ENCODE data around the gene LPCAT1.

LPCAT1 gene

GRCh38 chr5:1453613-1454012 is 70.1 kb downstream of the LPCAT1 start:
- no peak overlapping the region for H3K4me3 ChIP-seq (ENCODE audit: low read length)
- DNase-seq (ENCODE audit: low read depth), result no peak
- no peak for TF ChIP-seq CTCF (IDR thresholded peaks at IDR 0.05; ENCODE audit: insufficient read depth, low read depth, low read length, missing control alignments)

- H3K4me3 ChIP-seq (ENCODE audit: low read length), result no peak overlapping the region
- no peak for TF ChIP-seq CTCF (IDR thresholded peaks at IDR 0.05; ENCODE audit: insufficient read depth, low read depth, low read length, missing control alignments)
- no peak for DNase-seq (ENCODE audit: low read depth)
These were observed 74.6 kb downstream of the LPCAT1 start for GRCh38 chr5:1449081-1449630.

GRCh38 chr5:1448511-1449011 is 75.2 kb downstream of the LPCAT1 start:
- no peak for TF ChIP-seq CTCF (IDR thresholded peaks at IDR 0.05; ENCODE audit: insufficient read depth, low read depth, low read length, missing control alignments)
- no peak for DNase-seq (ENCODE audit: low read depth)

GRCh38 chr5:1447671-1448361 is 75.9 kb downstream of the LPCAT1 start:
- TF ChIP-seq CTCF (IDR thresholded peaks at IDR 0.05; ENCODE audit: insufficient read depth, low read depth, low read length, missing control alignments), result no peak
- no peak overlapping the region for H3K4me3 ChIP-seq (ENCODE audit: low read length)
- DNase-seq (ENCODE audit: low read depth), result no peak

More at GRCh38 chr5:1448511-1449011, 75.2 kb downstream of the LPCAT1 start:
- no peak overlapping the region for H3K4me3 ChIP-seq (ENCODE audit: low read length)

GRCh38 chr5:1446602-1447343 is 77.0 kb downstream of the LPCAT1 start:
- TF ChIP-seq CTCF (IDR thresholded peaks at IDR 0.05; ENCODE audit: insufficient read depth, low read depth, low read length, missing control alignments), result no peak
- H3K4me3 ChIP-seq (ENCODE audit: low read length), result no peak overlapping the region
- DNase-seq (ENCODE audit: low read depth), result no peak

GRCh38 chr5:1445689-1446601 is 77.8 kb downstream of the LPCAT1 start:
- TF ChIP-seq CTCF (IDR thresholded peaks at IDR 0.05; ENCODE audit: insufficient read depth, low read depth, low read length, missing control alignments), result no peak

More at GRCh38 chr5:1445689-1446601, 77.8 kb downstream of the LPCAT1 start:
- no peak overlapping the region for H3K4me3 ChIP-seq (ENCODE audit: low read length)
- no peak for DNase-seq (ENCODE audit: low read depth)

Data from epithelial cell of esophagus (primary cell).